Stomach (tissue), 9 donors: ENCODE results near the gene DUSP9. TPM values are rescaled to one million over a fixed set of nuclear protein-coding genes. Genes with fewer than 3 reads are reported as not detected.

Source experiments
- DNase-seq, 2 donors: peaks; one replicate each; pipeline versions ENCODE4 v3.0.0 to v3.0.0-alpha.2; 2013 to 2019
- H3K27ac ChIP-seq, 5 donors: fragments of 200-600 bp in 4 of 5; sonication (generic) in 4 of 5; one replicate each; pipeline ENCODE4 v1.5.1; 2013 to 2019; ENCODE audit warnings: mild to moderate bottlenecking in 1 of 5, moderate library complexity in 1 of 5
- H3K27me3 ChIP-seq, 3 donors: fragments of 200-600 bp; sonication (generic); one replicate each; pipeline ENCODE4 v1.5.1; 2017 to 2019; ENCODE audit warnings: mixed run types in 1 of 3
- H3K36me3 ChIP-seq, 4 donors: fragments of 200-600 bp; sonication (generic); 1 replicate in 3 of 4; 2 replicates in 1 of 4; pipeline ENCODE4 v1.5.1; 2016 to 2019
- H3K4me1 ChIP-seq, 4 donors: fragments of 200-600 bp; sonication (generic); one replicate each; pipeline ENCODE4 v1.5.1; 2016 to 2019
- H3K4me3 ChIP-seq, 4 donors: fragments of 200-600 bp; sonication (generic) in 3 of 4; one replicate each; pipeline ENCODE4 v1.5.1; 2016 to 2019; ENCODE audit warnings: mild to moderate bottlenecking in 1 of 4
- H3K9me3 ChIP-seq, 4 donors: fragments of 200-600 bp; sonication (generic); one replicate each; pipeline ENCODE4 v1.5.1; 2016 to 2019
- EP300 ChIP-seq: sonication (generic); formaldehyde crosslinking; IDR thresholded peaks from one replicate; pipeline ENCODE4 v1.6.1; 2017; ENCODE audit warnings: antibody characterized with exemption
- POLR2A ChIP-seq, 4 donors: fragments of 450-650 bp; IDR thresholded peaks; one replicate each; pipeline ENCODE4 v1.6.1; 2016; ENCODE audit warnings: antibody characterized with exemption in 4 of 4, control low read depth in 2 of 4, mild to moderate bottlenecking in 1 of 4, moderate library complexity in 1 of 4
- POLR2AphosphoS5 ChIP-seq, 3 donors: sonication (generic); formaldehyde crosslinking; IDR thresholded peaks; one replicate each; pipeline ENCODE4 v1.6.1; 2016; ENCODE audit warnings: antibody characterized with exemption in 3 of 3
- WGBS, 5 donors: extraction: QIAGEN DNeasy Blood & Tissue Kit in 3 of 5; methylation state at CpG; one replicate each; pipeline versions ENCODE4 v1.1.5 to v1.1.7; 2013 to 2018; 5-methylcytosine and 5-hydroxymethylcytosine counted together
- intact Hi-C: fragments of 100-400 bp; cut with DNase I; formaldehyde crosslinking; loops from one replicate; pipeline ENCODE4 v1.15.1; 2023; ENCODE audit warnings: low total_unique reads
- polyA plus RNA-seq, 3 donors: library from polyadenylated mRNA; stranded (reverse); fragments of 200-250 nt; gene quantifications; one replicate each; pipeline ENCODE4 v1.2.3, GENCODE V29; 2013
- total RNA-seq, 5 donors: library from RNA; depleted of rRNA; stranded (reverse); fragments of >200 nt; gene quantifications; one replicate each; pipeline versions ENCODE4 v1.1.0 to v1.2.3, GENCODE V29; 2014 to 2016
- TF ChIP-seq, protein P1 (sequence below), 7 experiments: fragments of 450-650 bp in 4 of 7; fragments of 200-600 bp in 3 of 7; sonication (generic) in 3 of 7; IDR thresholded peaks; one replicate each; pipeline ENCODE4 v1.5.1; 2016 to 2019; ENCODE audit warnings: antibody characterized with exemption in 7 of 7, control low read depth in 2 of 7, mild to moderate bottlenecking in 1 of 7
- donor health status: healthy with polysubstance abuse.
- donor health status: Bipolar disorder and iron deficiency.
- donor health status: healthy.

Gene DUSP9
- total and polyA plus RNA-seq, 8 donors = 0.18 to 0.25 TPM; not detected in 6

DNA sequence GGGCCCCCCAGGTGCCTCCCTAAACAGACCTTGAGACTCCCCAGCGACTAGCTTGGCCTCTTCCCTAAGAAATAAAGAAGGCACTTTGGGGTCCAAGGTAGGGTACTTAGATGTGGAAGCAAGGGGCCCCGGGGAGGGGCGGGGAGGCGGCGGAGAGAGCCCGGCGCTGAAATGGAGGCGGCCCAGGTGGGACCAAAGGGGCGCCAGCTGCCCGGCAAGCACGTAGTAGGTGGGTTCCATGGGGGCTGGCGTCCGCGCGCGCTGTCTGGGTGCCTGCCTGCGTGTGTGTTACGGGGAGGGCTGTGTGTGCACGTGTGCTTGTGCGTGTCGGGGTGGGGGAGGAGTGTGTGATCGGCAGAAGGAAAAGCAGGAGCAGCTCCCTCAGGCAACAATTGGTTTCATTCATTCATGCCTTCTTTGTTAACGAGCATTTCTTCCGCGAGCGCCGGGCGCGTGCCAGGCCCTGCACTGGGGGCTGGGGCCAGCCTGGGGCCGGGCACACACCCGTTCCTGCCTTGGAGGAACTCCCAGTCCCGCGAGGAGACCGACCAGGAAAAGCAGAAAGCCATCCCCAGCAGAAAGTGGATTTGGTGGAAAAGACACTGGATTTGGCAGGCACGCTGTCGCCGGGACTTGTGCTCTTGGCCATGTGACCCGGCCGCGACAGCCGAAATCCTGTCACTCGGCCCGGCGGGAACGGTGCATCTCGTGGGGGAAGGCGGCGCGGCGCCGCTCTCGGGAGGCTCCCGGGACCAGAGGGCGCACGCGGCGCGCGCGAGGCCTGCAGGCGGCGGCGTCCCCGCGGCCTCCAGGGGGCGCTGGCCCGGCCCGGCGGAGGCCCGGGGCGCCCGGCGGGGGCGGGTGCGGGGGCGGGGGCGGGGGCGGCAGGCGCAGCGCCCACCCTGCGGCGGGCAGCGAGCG is 3.3 kb upstream of the DUSP9 start:
- peak in 1 of 2 donors; percentile 50 for DNase-seq
- Histone ChIP-seq H3K9me3 (peaks cover 0 to 4% (median 0%) of the 10 kb centered on the region in 4 donors), H3K36me3 (no peaks in the 10 kb centered on the region), H3K4me1 (peaks cover 0 to 43% (median 40%) of the 10 kb centered on the region in 4 donors), H3K27ac (no peak overlapping the region), H3K27me3 (peaks cover 29 to 92% (median 77%) of the 10 kb centered on the region in 3 donors), H3K4me3 (peak overlapping the region in 3 of 4 donors; percentile 8 to 32 (median 20))
- intact Hi-C loops = no loop called here
- WGBS, 5 donors = 1 to 40% (median 5%) methylated on average over 16 to 73 of the region's 84 CpGs
- no peak for TF ChIP-seq POLR2A (IDR thresholded peaks at IDR 0.05)
- TF ChIP-seq POLR2AphosphoS5 (IDR thresholded peaks at IDR 0.05) = no peak
- TF ChIP-seq, protein P1, sequence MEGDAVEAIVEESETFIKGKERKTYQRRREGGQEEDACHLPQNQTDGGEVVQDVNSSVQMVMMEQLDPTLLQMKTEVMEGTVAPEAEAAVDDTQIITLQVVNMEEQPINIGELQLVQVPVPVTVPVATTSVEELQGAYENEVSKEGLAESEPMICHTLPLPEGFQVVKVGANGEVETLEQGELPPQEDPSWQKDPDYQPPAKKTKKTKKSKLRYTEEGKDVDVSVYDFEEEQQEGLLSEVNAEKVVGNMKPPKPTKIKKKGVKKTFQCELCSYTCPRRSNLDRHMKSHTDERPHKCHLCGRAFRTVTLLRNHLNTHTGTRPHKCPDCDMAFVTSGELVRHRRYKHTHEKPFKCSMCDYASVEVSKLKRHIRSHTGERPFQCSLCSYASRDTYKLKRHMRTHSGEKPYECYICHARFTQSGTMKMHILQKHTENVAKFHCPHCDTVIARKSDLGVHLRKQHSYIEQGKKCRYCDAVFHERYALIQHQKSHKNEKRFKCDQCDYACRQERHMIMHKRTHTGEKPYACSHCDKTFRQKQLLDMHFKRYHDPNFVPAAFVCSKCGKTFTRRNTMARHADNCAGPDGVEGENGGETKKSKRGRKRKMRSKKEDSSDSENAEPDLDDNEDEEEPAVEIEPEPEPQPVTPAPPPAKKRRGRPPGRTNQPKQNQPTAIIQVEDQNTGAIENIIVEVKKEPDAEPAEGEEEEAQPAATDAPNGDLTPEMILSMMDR (IDR thresholded peaks at IDR 0.05) = peak in 1 of 7 experiments; percentile 7
- no peak for TF ChIP-seq EP300

GRCh38 chrX:153644356-153645125 is 2.5 kb upstream of the DUSP9 start:
- Histone ChIP-seq H3K27ac (no peak overlapping the region), H3K36me3 (no peaks in the 10 kb centered on the region), H3K27me3 (peaks cover 29 to 96% (median 85%) of the 10 kb centered on the region in 3 donors), H3K4me3 (no peak overlapping the region), H3K4me1 (peaks cover 0 to 43% (median 40%) of the 10 kb centered on the region in 4 donors), H3K9me3 (peaks cover 0 to 4% (median 0%) of the 10 kb centered on the region in 4 donors)
- peak in 1 of 2 donors; percentile 10 for DNase-seq
- intact Hi-C loops = no loop called here
- TF ChIP-seq POLR2A (IDR thresholded peaks at IDR 0.05) = no peak
- TF ChIP-seq, protein P1 (IDR thresholded peaks at IDR 0.05) = no peak
- TF ChIP-seq EP300 = no peak
- WGBS, 5 donors = 7 to 41% (median 27%) methylated on average over 10 to 41 of the region's 46 CpGs

DNA sequence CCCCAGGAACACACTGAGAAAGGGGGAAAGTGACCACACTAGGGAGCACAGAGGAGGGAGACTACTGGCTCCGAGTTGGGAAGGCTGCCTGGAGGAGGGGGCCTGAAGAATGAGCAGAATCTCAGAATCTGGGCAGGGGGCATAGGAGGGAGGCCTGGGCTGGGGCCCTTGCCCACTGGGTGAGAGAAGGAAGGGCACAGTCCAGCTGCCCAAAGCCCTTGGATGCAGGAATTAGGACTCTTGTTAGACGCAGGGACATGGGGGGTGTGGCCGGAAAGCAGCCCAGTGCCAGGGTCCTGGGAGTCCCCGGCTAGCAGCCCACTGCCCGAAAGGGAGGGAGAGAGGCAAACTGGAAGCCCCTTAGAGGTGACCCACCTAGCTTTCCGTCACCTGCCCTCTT is 1.9 kb upstream of the DUSP9 start:
- Histone ChIP-seq H3K4me3 (no peak overlapping the region), H3K27me3 (peaks cover 31 to 89% (median 89%) of the 10 kb centered on the region in 3 donors), H3K27ac (no peak overlapping the region), H3K4me1 (peaks cover 0 to 43% (median 40%) of the 10 kb centered on the region in 4 donors), H3K36me3 (no peaks in the 10 kb centered on the region), H3K9me3 (peaks cover 0 to 4% (median 0%) of the 10 kb centered on the region in 4 donors)
- no peak for DNase-seq
- intact Hi-C loops = no loop called here
- WGBS, 5 donors = 43 to 74% (median 51%) methylated on average over 4 to 6 of the region's 6 CpGs
- TF ChIP-seq, protein P1 (IDR thresholded peaks at IDR 0.05) = no peak
- TF ChIP-seq POLR2A (IDR thresholded peaks at IDR 0.05) (no peak), EP300 (no peak), POLR2AphosphoS5 (IDR thresholded peaks at IDR 0.05) (no peak)

- Histone ChIP-seq H3K27ac (no peak overlapping the region), H3K4me3 (no peak overlapping the region), H3K9me3 (peaks cover 0 to 4% (median 0%) of the 10 kb centered on the region in 4 donors), H3K27me3 (peaks cover 29 to 86% (median 81%) of the 10 kb centered on the region in 3 donors), H3K4me1 (peaks cover 0 to 43% (median 40%) of the 10 kb centered on the region in 4 donors), H3K36me3 (no peaks in the 10 kb centered on the region)
- TF ChIP-seq, protein P1 (IDR thresholded peaks at IDR 0.05) = no peak
- TF ChIP-seq EP300 (no peak), POLR2A (IDR thresholded peaks at IDR 0.05) (no peak), POLR2AphosphoS5 (IDR thresholded peaks at IDR 0.05) (no peak)
- peak in 1 of 2 donors; percentile 10 for DNase-seq
- 23 to 43% (median 38%) methylated on average over 8 to 10 of the region's 10 CpGs for WGBS, 5 donors
- intact Hi-C loops = no loop called here
Measured at GRCh38 chrX:153645921-153646488, 998 bp upstream of the DUSP9 start.
